ENCODE measurements around the gene LRRC56.

Gene LRRC56

GRCh38 chr11:586376-587316, 49.3 kb downstream of the LRRC56 start:
- no peak for TF ChIP-seq CTCF (IDR thresholded peaks at IDR 0.05; ENCODE audit: control insufficient read depth, insufficient read depth, low read depth, low read length, missing control alignments)
- DNase-seq (ENCODE audit: low read depth) = no peak
- H3K4me3 ChIP-seq (ENCODE audit: control insufficient read depth, low read depth, low read length) = no peak overlapping the region

GRCh38 chr11:587546-587945, 50.2 kb downstream of the LRRC56 start:
- no peak overlapping the region for H3K4me3 ChIP-seq (ENCODE audit: control insufficient read depth, low read depth, low read length)
- DNase-seq (ENCODE audit: low read depth) = no peak
- no peak for TF ChIP-seq CTCF (IDR thresholded peaks at IDR 0.05; ENCODE audit: control insufficient read depth, insufficient read depth, low read depth, low read length, missing control alignments)

- no peak for TF ChIP-seq CTCF (IDR thresholded peaks at IDR 0.05; ENCODE audit: control insufficient read depth, insufficient read depth, low read depth, low read length, missing control alignments)
- DNase-seq (ENCODE audit: low read depth) = no peak
- no peak overlapping the region for H3K4me3 ChIP-seq (ENCODE audit: control insufficient read depth, low read depth, low read length)
Measured at GRCh38 chr11:587978-588380, 50.7 kb downstream of the LRRC56 start.

GRCh38 chr11:589798-590197, 52.5 kb downstream of the LRRC56 start:
- no peak overlapping the region for H3K4me3 ChIP-seq (ENCODE audit: control insufficient read depth, low read depth, low read length)
- no peak for DNase-seq (ENCODE audit: low read depth)
- TF ChIP-seq CTCF (IDR thresholded peaks at IDR 0.05; ENCODE audit: control insufficient read depth, insufficient read depth, low read depth, low read length, missing control alignments) = no peak

- H3K4me3 ChIP-seq (ENCODE audit: control insufficient read depth, low read depth, low read length) = no peak overlapping the region
- no peak for DNase-seq (ENCODE audit: low read depth)
- TF ChIP-seq CTCF (IDR thresholded peaks at IDR 0.05; ENCODE audit: control insufficient read depth, insufficient read depth, low read depth, low read length, missing control alignments) = no peak
Measured at GRCh38 chr11:590997-591396, 53.7 kb downstream of the LRRC56 start.

- no peak overlapping the region for H3K4me3 ChIP-seq (ENCODE audit: control insufficient read depth, low read depth, low read length)
- no peak for TF ChIP-seq CTCF (IDR thresholded peaks at IDR 0.05; ENCODE audit: control insufficient read depth, insufficient read depth, low read depth, low read length, missing control alignments)
- no peak for DNase-seq (ENCODE audit: low read depth)
Measured at GRCh38 chr11:592501-592900, 55.2 kb downstream of the LRRC56 start.
